ENCODE results near the gene NDOR1. TPM values are rescaled to one million over a fixed set of nuclear protein-coding genes. Genes with fewer than 3 reads are reported as not detected.

NDOR1 gene
- total and polyA plus RNA-seq, 2 of the 8 experiments (the other 6 are each of a cell fraction or from before 2014, with no cell fraction given) = 25.7 to 32.3 TPM

DNA sequence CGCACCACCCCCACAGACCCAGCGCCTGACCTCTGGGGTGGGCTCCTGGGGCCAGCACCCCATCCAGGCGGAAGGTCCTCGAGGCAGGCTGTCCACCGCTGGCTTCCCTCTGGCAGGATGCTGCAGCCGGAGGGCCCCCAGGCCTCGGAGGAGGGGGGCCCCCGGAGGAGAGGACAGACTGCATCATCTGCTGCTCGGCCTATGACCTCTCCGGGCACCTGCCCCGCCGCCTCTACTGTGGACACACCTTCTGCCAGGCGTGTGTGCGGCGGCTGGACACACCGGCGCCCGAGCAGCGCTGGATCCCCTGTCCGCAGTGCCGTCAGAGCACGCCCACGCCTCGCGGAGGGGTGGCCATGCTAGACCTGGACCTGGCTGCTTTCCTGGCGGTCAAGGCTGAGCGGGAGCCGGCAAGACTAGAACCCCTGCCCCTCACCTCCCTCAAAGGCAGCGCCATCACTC, 23.0 kb downstream of the NDOR1 start:
- no peaks in the 10 kb centered on the region for H3K9me3 ChIP-seq (ENCODE audit: insufficient read depth in 2 of 2, low read depth in 1 of 2, low read length in 1 of 2)
- no peak overlapping the region for H3K4ac ChIP-seq (replicated peaks; ENCODE audit: insufficient read length, low read depth, low read length)
- H3K14ac ChIP-seq (ENCODE audit: insufficient read length) = no peak overlapping the region
- H2AFZ ChIP-seq (ENCODE audit: low read length) = no peak overlapping the region
- no peak overlapping the region for H2BK20ac ChIP-seq (ENCODE audit: low read length)
- WGBS, 2 experiments (ENCODE audit: extremely low coverage in 1 of 2, insufficient coverage in 1 of 2, insufficient read length in 1 of 2, insufficient replicate concordance in 2 of 2, low coverage in 1 of 2, low lambda C conversion rate in 2 of 2, missing lambda C conversion rate in 1 of 2) = 92% methylated on average over 18 of the region's 29 CpGs; no CpG with 5 or more reads in 1 of the 2 experiments
- no peak overlapping the region for H2BK5ac ChIP-seq (ENCODE audit: low read depth, low read length)
- H3K27me3 ChIP-seq (replicated peaks in 1 of 4; ENCODE audit: control insufficient read depth in 3 of 4, extremely low read depth in 1 of 4, insufficient read depth in 3 of 4, low read length in 3 of 4) = no peaks in the 10 kb centered on the region; a peak in 1 of 7 replicates
- peaks cover 4% of the 10 kb centered on the region; the same call in 1 of the 2 replicates for H3K23me2 ChIP-seq (ENCODE audit: low read depth, low read length)
- H2BK120ac ChIP-seq (replicated peaks; ENCODE audit: low read depth, low read length) = no peak overlapping the region
- H3K79me2 ChIP-seq (ENCODE audit: control insufficient read depth in 1 of 2, insufficient read depth in 2 of 2, low read length in 2 of 2) = no peaks in the 10 kb centered on the region
- no peak overlapping the region for H4K91ac ChIP-seq (replicated peaks; ENCODE audit: insufficient read length, low read length)
- DNase-seq (ENCODE audit: low read depth in 1 of 2, low spot score in 2 of 2) (no peak), FAIRE-seq (no peak)
- peaks cover 0 to 1% of the 10 kb centered on the region in 2 experiments for H4K20me1 ChIP-seq (replicated peaks in 1 of 2; ENCODE audit: control insufficient read depth in 1 of 2, insufficient read depth in 2 of 2, low read length in 2 of 2)
- no peak overlapping the region for H2BK12ac ChIP-seq (ENCODE audit: low read depth, low read length)
- H3K9ac ChIP-seq (replicated peaks in 1 of 4; ENCODE audit: extremely low read depth in 1 of 4, low read depth in 3 of 4, low read length in 3 of 4) = no peak overlapping the region
- no peak overlapping the region for H3K27ac ChIP-seq (ENCODE audit: low read depth, low read length)
- POLR2A ChIA-PET (ENCODE audit: partially characterized antibody) = interaction anchor here (1.5 to 69.9 kb wide), 4 partner anchors 12 to 40 kb away, joined by 3 to 1462 read pairs (median 12); partner anchors contain the start of genes ANAPC2, NELFB, SSNA1 and STPG3
- no peak overlapping the region for H2BK15ac ChIP-seq (ENCODE audit: low read length)
- no peak overlapping the region for H2AK5ac ChIP-seq (ENCODE audit: low read depth, low read length)
- H3K23ac ChIP-seq (ENCODE audit: insufficient read length) = no peak overlapping the region
- no peaks in the 10 kb centered on the region for H3K36me3 ChIP-seq (ENCODE audit: control insufficient read depth in 2 of 4, insufficient read depth in 4 of 4, low read length in 3 of 4)
- peaks cover 0 to 16% (median 5%) of the 10 kb centered on the region in 4 experiments; a peak in 4 of 7 replicates for H3K4me1 ChIP-seq (replicated peaks in 1 of 4; ENCODE audit: control insufficient read depth in 3 of 4, insufficient read depth in 4 of 4, low read length in 3 of 4)
- CTCF ChIA-PET (ENCODE audit: partially characterized antibody) = interaction anchor here (1.1 to 20.2 kb wide), 11 partner anchors 11 to 199 kb away, joined by 3 to 204 read pairs (median 9); partner anchors contain the start of genes ANAPC2, LRRC26, SSNA1 and TOR4A
- H4K8ac ChIP-seq (ENCODE audit: extremely low read depth, insufficient read depth, low read length) = no peak overlapping the region
- H3K18ac ChIP-seq (ENCODE audit: extremely low read depth, low read length) = no peak overlapping the region
- H4K5ac ChIP-seq (ENCODE audit: insufficient read length, low read depth, low read length) = no peak overlapping the region
- H3K4me3 ChIP-seq (ENCODE audit: extremely low read depth in 1 of 4, insufficient read depth in 2 of 4, low read depth in 3 of 4, low read length in 4 of 4) = no peak overlapping the region
- H3K4me2 ChIP-seq (ENCODE audit: insufficient read depth in 1 of 2, low read depth in 2 of 2, low read length in 2 of 2) = no peak overlapping the region
- H3K79me1 ChIP-seq (ENCODE audit: low read depth, low read length) = no peaks in the 10 kb centered on the region
- no peak overlapping the region for H3K56ac ChIP-seq (replicated peaks; ENCODE audit: insufficient read length, low read depth, low read length)
- no peak for TF ChIP-seq GABPA (IDR thresholded peaks at IDR 0.05; ENCODE audit: borderline replicate concordance, insufficient read depth, low read length)
- TF ChIP-seq SIN3A (conservative IDR thresholded peaks at IDR 0.05 in 1 of 2, IDR thresholded peaks at IDR 0.05 in 1 of 2; ENCODE audit: low read depth in 1 of 2, low read length in 2 of 2) = no peak
- no peak for TF ChIP-seq RNF2 (IDR thresholded peaks at IDR 0.05; ENCODE audit: borderline replicate concordance, low read depth, low read length, missing control alignments, poor library complexity, severe bottlenecking)
- no peak for TF ChIP-seq CTCF (IDR thresholded peaks at IDR 0.05; ENCODE audit: control extremely low read depth in 1 of 3, insufficient read depth in 1 of 3, low read depth in 1 of 3, low read length in 3 of 3)
- TF ChIP-seq EZH2 (IDR thresholded peaks at IDR 0.05; ENCODE audit: low read depth, low read length, severe bottlenecking) = no peak
- TF ChIP-seq, protein P1, sequence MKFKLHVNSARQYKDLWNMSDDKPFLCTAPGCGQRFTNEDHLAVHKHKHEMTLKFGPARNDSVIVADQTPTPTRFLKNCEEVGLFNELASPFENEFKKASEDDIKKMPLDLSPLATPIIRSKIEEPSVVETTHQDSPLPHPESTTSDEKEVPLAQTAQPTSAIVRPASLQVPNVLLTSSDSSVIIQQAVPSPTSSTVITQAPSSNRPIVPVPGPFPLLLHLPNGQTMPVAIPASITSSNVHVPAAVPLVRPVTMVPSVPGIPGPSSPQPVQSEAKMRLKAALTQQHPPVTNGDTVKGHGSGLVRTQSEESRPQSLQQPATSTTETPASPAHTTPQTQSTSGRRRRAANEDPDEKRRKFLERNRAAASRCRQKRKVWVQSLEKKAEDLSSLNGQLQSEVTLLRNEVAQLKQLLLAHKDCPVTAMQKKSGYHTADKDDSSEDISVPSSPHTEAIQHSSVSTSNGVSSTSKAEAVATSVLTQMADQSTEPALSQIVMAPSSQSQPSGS (IDR thresholded peaks at IDR 0.05; ENCODE audit: low read length) = no peak
- TF ChIP-seq SP2 (IDR thresholded peaks at IDR 0.05; ENCODE audit: low read length) = no peak

Measured in H1 (cell line).